A549 treated with dexamethasone at 1 μM for 4 hours (cell line): ENCODE data around the gene FGFRL1. TPM values are rescaled to one million over a fixed set of nuclear protein-coding genes. Genes with fewer than 3 reads are reported as not detected.

Source experiments
- total RNA-seq: library from RNA; stranded (reverse); fragments of 200-300 nt; extraction: Qiagen RNA extraction; gene quantifications from 5 replicates; pipeline ENCODE4 v1.2.3, GENCODE V29; 2022

Gene FGFRL1, protein sequence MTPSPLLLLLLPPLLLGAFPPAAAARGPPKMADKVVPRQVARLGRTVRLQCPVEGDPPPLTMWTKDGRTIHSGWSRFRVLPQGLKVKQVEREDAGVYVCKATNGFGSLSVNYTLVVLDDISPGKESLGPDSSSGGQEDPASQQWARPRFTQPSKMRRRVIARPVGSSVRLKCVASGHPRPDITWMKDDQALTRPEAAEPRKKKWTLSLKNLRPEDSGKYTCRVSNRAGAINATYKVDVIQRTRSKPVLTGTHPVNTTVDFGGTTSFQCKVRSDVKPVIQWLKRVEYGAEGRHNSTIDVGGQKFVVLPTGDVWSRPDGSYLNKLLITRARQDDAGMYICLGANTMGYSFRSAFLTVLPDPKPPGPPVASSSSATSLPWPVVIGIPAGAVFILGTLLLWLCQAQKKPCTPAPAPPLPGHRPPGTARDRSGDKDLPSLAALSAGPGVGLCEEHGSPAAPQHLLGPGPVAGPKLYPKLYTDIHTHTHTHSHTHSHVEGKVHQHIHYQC
- total RNA-seq, result 12.2 to 22.0 TPM (median 21.3 TPM) in 5 replicates

DNA sequence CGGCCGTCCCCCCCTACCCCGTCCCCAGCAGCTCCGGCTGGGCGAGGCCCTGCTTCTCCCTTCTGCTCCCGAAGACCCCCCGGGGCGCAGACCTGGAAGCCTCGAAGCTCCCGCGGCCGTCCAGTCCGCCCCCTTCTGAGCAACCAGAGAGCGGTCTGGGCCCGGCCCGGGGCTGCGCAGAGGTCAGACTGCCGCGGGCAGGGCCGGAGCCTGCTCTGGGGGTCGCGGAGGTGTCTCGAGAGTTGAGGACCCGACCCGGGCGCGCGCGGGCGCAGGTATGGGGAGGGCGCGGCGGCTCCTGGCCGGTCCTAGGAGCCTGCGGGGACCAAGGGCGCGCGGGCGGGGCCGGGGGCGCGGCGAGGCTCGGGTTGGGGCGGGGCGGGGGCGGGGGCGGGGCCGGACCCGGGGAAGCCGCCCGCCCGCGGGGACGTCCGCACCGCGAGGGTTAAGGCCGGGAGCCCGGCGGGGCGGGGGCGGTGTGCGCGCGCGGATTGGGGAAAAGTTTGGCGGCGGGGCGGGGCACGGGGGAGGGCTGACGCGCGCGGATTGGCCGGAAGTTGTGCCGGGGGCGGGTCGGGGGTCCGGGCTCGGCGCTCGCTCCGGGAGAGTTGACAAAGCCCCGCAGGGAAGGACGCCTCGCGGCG is at the start of gene FGFRL1:
FGFRL1 (plus strand) TSS at position 605 of the 644 bp plus-strand sequence. CDS start 860 bp downstream, outside the sequence.

DNA sequence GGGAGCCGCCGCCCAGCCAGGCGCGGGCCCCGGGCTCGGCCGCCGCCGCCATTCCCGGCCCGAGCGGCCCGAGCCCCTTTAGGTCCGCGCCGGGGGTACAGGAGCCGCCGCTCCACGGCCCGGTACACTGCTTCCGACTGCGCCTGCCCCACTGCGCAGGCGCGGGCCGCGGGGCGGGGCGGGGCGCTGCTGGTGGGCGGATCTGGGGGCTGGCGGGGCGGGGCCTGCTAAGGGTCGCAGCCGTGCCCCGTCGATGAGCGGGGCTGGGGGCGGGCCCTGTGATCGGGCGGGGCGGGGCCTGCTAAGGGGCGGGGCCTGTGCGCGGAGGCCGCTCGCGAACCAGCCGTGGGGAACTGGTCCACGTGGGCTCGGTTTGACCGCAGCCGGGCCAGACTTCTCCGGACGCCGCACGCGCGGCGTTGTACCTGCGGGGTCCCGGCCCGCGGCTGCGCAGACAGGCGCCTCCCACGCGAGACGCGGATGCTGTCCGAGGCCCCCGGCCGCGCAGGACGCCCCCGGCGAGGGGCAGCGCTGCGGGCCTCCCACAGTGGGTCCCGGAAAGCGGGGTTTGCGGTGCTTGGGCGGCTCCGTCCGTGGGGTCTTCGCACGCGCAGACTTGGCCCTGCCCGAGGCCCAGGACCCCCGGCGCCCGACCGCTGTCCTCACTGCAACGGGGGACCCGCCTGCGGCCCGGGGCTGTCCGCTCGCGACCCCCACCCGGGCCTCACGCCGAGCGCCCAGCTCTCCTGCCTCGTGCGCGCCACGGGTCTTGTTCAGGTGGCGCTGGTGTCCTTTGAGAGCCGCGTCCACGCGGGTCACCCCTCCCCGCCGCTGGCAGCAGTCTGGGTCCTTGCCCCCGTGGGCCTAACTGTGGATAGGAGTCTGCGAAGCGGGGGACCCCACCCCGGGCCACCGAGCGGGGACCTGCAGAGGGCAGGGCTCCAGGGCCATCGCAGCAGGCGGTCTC is 37.7 kb upstream of the FGFRL1 start, which contains the start of gene DGKQ:
DGKQ (minus strand) TSS at position 139 of the 967 bp plus-strand sequence; CDS start at position 52, 87 bp downstream.

GRCh38 chr4:986879-987623 is 24.4 kb upstream of the FGFRL1 start, which contains the start of gene IDUA:
Gene IDUA (plus strand): TSS chr4:987044. CDS start chr4:987085, 41 bp downstream.

GRCh38 chr4:993111-994029 is 18.1 kb upstream of the FGFRL1 start, which contains the start of gene SLC26A1:
Gene SLC26A1 (minus strand): TSS chr4:993404. CDS start chr4:991703, 1,701 bp downstream.

Other genes starting within 250 kb of the FGFRL1 start
- 0.28 to 0.90 TPM (median 0.47 TPM) in 5 replicates for gene CPLX1, start 185.5 kb upstream of the FGFRL1 start, total RNA-seq
- gene GAK, start 79.3 kb upstream of the FGFRL1 start, total RNA-seq, result 31.3 to 51.7 TPM (median 47.9 TPM) in 5 replicates
- 9.0 to 12.8 TPM (median 10.7 TPM) in 5 replicates for gene TMEM175, start 79.2 kb upstream of the FGFRL1 start, total RNA-seq
- gene DGKQ, start 38.1 kb upstream of the FGFRL1 start, total RNA-seq, result 4.0 to 7.9 TPM (median 6.8 TPM) in 5 replicates
- 6.9 to 12.9 TPM (median 9.4 TPM) in 5 replicates for gene IDUA, start 24.6 kb upstream of the FGFRL1 start, total RNA-seq
- 0.12 to 0.26 TPM (median 0.18 TPM) in 5 replicates for gene SLC26A1, start 18.2 kb upstream of the FGFRL1 start, total RNA-seq
- gene RNF212, start 101.9 kb downstream of the FGFRL1 start, total RNA-seq, result 0.81 to 2.9 TPM (median 2.4 TPM) in 5 replicates
- 0.26 to 0.41 TPM (median 0.39 TPM) in 5 replicates for gene SPON2, start 161.0 kb downstream of the FGFRL1 start, total RNA-seq
- gene CTBP1, start 237.5 kb downstream of the FGFRL1 start, total RNA-seq, result 66.4 to 89.2 TPM (median 84.6 TPM) in 5 replicates